ENCODE results near the gene DLGAP1. TPM values are rescaled to one million over a fixed set of nuclear protein-coding genes. Genes with fewer than 3 reads are reported as not detected.

Gene DLGAP1
- total RNA-seq, 3 donors from 2014 or later (not counting 1 experiment from before 2014, with no cell fraction given), result not detected

DNA sequence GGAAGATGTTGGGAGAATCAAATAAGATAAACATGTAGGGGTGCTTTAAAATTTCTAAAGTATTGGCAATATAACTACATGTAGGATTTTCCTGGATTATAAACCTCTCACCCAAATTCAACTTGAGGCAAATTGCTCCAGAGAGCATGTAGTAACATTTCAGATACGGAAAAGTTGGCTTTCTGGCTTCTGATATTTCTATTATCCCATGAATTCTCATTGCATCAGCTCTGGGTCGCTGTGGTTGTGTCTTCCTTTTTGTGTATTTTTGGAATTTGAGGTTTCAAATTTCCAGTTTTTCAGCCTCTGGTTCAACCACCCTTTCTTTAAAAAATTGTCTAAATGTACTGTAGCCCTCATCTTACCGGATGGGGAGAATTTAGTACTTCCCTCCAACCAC is 972.8 kb downstream of the DLGAP1 start:
- Mint-ChIP-seq H3K27ac (no peak overlapping the region), H3K27me3 (ENCODE audit: low read depth in 2 of 2) (peaks cover 0 to 8% of the 10 kb centered on the region in 2 donors), H3K4me3 (no peak overlapping the region), H3K36me3 (no peaks in the 10 kb centered on the region), H3K4me1 (no peaks in the 10 kb centered on the region), H3K9me3 (no peaks in the 10 kb centered on the region)
- ATAC-seq (no peak), DNase-seq (no peak)
- WGBS (ENCODE audit: insufficient coverage), result 83% methylated on average over 2 of the region's 3 CpGs
- Histone ChIP-seq H3K27me3 (ENCODE audit: control insufficient read depth, insufficient read depth, low read length) (no peaks in the 10 kb centered on the region), H3K4me3 (ENCODE audit: low read length) (no peak overlapping the region), H3K36me3 (ENCODE audit: control insufficient read depth, insufficient read depth, low read length) (no peaks in the 10 kb centered on the region), H3K9me3 (ENCODE audit: control insufficient read depth, insufficient read depth, low read length) (no peaks in the 10 kb centered on the region), H3K27ac (ENCODE audit: low read length) (no peak overlapping the region), H3K4me1 (ENCODE audit: control insufficient read depth, insufficient read depth, low read length) (no peaks in the 10 kb centered on the region)
- TF ChIP-seq, protein P1, sequence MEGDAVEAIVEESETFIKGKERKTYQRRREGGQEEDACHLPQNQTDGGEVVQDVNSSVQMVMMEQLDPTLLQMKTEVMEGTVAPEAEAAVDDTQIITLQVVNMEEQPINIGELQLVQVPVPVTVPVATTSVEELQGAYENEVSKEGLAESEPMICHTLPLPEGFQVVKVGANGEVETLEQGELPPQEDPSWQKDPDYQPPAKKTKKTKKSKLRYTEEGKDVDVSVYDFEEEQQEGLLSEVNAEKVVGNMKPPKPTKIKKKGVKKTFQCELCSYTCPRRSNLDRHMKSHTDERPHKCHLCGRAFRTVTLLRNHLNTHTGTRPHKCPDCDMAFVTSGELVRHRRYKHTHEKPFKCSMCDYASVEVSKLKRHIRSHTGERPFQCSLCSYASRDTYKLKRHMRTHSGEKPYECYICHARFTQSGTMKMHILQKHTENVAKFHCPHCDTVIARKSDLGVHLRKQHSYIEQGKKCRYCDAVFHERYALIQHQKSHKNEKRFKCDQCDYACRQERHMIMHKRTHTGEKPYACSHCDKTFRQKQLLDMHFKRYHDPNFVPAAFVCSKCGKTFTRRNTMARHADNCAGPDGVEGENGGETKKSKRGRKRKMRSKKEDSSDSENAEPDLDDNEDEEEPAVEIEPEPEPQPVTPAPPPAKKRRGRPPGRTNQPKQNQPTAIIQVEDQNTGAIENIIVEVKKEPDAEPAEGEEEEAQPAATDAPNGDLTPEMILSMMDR (IDR thresholded peaks at IDR 0.05), result no peak
- intact Hi-C loops (cut with micrococcal nuclease), result no loop called here

DNA sequence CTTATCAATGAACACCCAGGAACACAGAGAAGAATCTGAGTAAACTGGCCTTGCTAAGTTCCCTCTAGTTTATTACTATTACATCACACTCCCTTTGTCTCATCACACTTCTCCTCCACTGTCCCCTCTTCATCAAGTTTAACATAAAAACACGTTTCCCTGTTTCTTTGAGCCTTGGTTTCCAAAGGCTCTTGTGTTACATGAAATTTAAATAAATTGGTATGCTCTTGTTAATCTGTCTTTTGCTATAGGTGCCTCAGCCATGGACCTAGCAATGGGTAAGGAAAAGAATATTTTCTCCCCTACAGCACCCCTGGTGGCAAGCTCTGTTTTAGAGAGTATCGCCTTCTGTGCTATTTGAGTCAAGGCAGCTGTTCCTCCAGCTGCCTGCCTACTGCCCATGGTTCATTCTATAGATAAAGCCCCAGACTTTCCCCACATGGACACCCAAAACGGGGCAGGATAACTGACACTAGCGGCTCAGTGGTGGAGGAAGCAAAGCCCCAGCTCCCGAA is 973.4 kb downstream of the DLGAP1 start:
- DNase-seq (peak in 1 of 2 donors; percentile 56), ATAC-seq (peak in 2 of 3 donors; percentile 47 to 61)
- Mint-ChIP-seq H3K4me1 (no peaks in the 10 kb centered on the region), H3K4me3 (no peak overlapping the region), H3K9me3 (no peaks in the 10 kb centered on the region), H3K36me3 (no peaks in the 10 kb centered on the region), H3K27me3 (ENCODE audit: low read depth in 2 of 2) (peaks cover 0 to 8% of the 10 kb centered on the region in 2 donors), H3K27ac (no peak overlapping the region)
- 60% methylated on average over 4 of the region's 5 CpGs for WGBS (ENCODE audit: insufficient coverage)
- Histone ChIP-seq H3K27ac (ENCODE audit: low read length) (no peak overlapping the region), H3K27me3 (ENCODE audit: control insufficient read depth, insufficient read depth, low read length) (no peaks in the 10 kb centered on the region), H3K9me3 (ENCODE audit: control insufficient read depth, insufficient read depth, low read length) (no peaks in the 10 kb centered on the region), H3K4me3 (ENCODE audit: low read length) (no peak overlapping the region), H3K4me1 (ENCODE audit: control insufficient read depth, insufficient read depth, low read length) (no peaks in the 10 kb centered on the region), H3K36me3 (ENCODE audit: control insufficient read depth, insufficient read depth, low read length) (no peaks in the 10 kb centered on the region)
- intact Hi-C loops (cut with micrococcal nuclease), result no loop called here
- TF ChIP-seq, protein P1 (IDR thresholded peaks at IDR 0.05), result no peak

DNA sequence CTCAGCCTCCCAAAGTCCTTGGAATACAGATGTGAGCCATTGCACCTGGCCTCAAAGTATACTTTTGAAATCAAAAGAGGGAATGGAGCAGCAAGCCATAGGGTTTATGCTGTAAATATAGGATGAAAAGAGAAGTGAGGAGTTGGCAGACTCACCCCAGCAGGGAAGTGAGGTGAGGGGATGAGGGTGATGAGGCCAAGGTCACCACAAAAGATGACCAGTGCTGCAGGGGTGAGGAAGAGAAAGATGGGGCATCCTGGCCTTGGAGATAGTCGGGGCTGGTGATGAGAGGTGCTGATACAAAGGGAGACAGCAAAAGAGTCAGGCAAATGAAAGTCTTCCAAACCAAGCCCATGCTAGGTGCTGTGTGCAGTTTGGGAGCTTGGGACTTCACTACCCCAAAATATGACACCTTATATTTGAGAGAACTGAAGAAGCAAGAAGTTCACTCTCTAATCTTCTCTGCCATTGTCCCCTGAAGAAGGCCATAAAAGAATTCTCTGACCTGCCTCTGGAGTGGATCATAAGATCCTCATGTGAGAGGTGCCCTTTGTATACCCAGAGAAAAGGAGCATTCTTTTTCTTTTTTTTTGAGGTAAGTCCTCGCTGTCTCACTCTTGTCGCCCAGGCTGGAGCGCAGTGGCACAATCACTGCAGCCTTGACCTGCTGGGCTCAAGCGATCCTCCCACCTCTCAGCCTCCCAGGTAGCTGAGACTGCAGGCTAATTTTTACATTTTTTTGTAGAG is 974.1 kb downstream of the DLGAP1 start:
- no peaks in the 10 kb centered on the region for H3K4me1 ChIP-seq (ENCODE audit: control insufficient read depth, insufficient read depth, low read length)
- Mint-ChIP-seq H3K9me3 (no peaks in the 10 kb centered on the region), H3K27me3 (ENCODE audit: low read depth in 2 of 2) (peaks cover 0 to 8% of the 10 kb centered on the region in 2 donors), H3K4me3 (no peak overlapping the region), H3K4me1 (no peaks in the 10 kb centered on the region), H3K36me3 (no peaks in the 10 kb centered on the region), H3K27ac (no peak overlapping the region)
- WGBS (ENCODE audit: insufficient coverage), result 88% methylated on average over 5 of the region's 5 CpGs
- no peaks in the 10 kb centered on the region for H3K27me3 ChIP-seq (ENCODE audit: control insufficient read depth, insufficient read depth, low read length)
- ATAC-seq, result no peak
- no peaks in the 10 kb centered on the region for H3K9me3 ChIP-seq (ENCODE audit: control insufficient read depth, insufficient read depth, low read length)
- TF ChIP-seq, protein P1 (IDR thresholded peaks at IDR 0.05), result no peak
- no peak overlapping the region for H3K27ac ChIP-seq (ENCODE audit: low read length)
- H3K36me3 ChIP-seq (ENCODE audit: control insufficient read depth, insufficient read depth, low read length), result no peaks in the 10 kb centered on the region
- intact Hi-C loops (cut with micrococcal nuclease), result no loop called here
- H3K4me3 ChIP-seq (ENCODE audit: low read length), result no peak overlapping the region
- no peak for DNase-seq
